Prostate gland (tissue), 2 donors: ENCODE data around the gene ADNP.

Source experiments
- CTCF ChIP-seq, 4 experiments: fragments of 200-600 bp in 2 of 4; fragments of 450-650 bp in 2 of 4; sonication (generic) in 2 of 4; IDR thresholded peaks; 1 replicate in 3 of 4; 2 replicates in 1 of 4; pipeline ENCODE4 v1.5.1; 2016 to 2019; ENCODE audit warnings: antibody characterized with exemption in 4 of 4, mild to moderate bottlenecking in 2 of 4, moderate library complexity in 2 of 4
- POLR2A ChIP-seq: fragments of 450-650 bp; IDR thresholded peaks from one replicate; pipeline ENCODE4 v1.6.1; 2016; ENCODE audit warnings: antibody characterized with exemption, mild to moderate bottlenecking
- POLR2AphosphoS5 ChIP-seq: sonication (generic); formaldehyde crosslinking; IDR thresholded peaks from one replicate; pipeline ENCODE4 v1.6.1; 2017; ENCODE audit warnings: antibody characterized with exemption

DNA sequence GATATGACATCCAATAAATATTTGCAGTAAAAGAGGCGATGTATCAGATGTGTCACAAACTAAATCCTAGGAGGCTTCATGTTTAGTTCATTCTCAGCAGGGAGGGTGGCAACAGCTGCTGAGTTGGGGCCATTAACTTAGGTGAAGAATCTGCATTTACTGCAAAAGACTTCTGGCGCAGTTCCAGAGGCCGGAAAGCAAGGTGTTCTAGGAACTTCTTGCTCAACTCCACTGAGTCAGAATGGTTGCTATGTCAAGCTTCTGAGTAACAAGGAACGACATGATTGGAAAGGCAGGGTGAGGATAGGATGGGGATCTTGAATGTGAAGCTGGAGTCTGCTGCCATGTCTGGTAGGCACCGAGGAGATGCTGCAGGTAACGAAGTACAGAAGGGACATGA, 11.7 kb downstream of the ADNP start:
- TF ChIP-seq CTCF (IDR thresholded peaks at IDR 0.05) = no peak
- no peak for TF ChIP-seq POLR2A
- TF ChIP-seq POLR2AphosphoS5 = no peak
